HG03378 (cell line): Measurements from ENCODE around the gene CELF4.

Experiments used
- ATAC-seq: cut with Tn5 transposase; IDR thresholded peaks from one replicate; pipeline ENCODE4 v1.9.1; 2021; ENCODE audit warnings: mild to moderate bottlenecking, moderate library complexity; ENCODE audit not compliant: unreplicated experiment

The CELF4 gene

DNA sequence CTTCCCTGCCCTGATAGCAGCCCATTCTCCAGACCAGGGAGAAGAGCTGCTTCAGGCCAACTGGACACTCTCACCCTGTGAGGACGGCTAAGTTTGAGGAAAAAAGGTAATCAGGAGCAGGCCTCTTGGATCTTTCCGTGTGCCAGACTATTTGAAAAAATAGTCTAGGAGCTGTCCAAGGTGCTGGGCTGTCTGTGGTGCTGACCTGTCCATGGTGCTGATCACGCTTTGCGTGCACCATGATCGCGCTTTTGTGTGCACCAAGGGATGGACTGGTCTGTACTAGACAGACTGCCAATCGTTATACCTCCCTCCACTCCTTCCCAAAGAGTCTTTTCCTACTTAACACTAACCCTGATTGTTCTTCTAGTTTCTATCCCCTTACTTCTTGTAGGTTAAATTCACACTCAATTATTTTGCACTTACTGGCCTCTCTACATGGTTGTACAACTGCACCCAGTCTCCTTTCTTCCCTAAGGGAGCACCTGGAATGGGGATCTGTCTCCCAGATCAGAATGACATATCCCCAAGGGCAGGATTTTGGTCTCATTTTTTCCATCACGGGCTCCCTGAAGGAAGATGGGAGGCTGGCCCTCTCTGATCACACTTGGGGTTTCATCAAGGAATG lies 295.4 kb downstream of the CELF4 start:
- no peak for ATAC-seq

DNA sequence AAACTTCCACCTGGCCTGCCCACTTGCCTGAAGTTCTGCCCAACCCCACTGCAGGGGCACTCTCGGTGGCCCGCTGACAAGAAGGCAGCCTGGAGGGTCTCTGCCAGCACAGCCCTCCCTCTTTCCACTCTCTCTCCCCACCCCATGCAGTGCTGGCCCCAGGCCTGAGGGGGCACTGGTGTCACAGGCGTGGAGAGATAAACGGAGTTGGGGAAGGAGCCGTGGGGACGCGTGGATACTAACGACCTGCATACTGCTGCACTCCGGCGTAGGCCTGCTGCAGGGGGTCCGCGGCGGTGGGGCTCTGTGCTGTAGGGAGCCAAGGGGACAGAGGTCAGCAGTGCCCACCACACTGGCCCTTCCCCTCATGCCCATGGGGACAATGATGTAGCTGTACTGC lies 299.3 kb downstream of the CELF4 start:
- no peak for ATAC-seq

DNA sequence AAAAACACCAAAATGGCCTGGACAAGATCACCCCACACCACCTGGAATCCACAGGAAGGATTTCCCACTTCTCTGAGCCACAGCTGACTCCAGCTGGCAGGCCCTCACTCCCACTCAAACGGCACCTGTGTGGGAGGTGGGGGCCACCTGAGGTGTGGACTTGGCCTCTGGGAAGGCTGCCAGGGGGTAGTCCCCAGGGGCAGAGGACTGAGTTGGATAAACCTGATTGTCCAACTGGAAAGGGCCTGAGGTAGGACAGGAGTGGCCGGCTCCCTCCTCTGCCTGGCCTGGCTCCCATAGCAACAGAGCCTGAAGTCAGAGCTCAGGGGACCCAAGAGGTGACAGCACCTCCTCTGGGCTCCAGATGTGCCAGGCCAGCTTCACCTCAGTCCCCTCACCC lies 300.2 kb downstream of the CELF4 start:
- ATAC-seq, result no peak

DNA sequence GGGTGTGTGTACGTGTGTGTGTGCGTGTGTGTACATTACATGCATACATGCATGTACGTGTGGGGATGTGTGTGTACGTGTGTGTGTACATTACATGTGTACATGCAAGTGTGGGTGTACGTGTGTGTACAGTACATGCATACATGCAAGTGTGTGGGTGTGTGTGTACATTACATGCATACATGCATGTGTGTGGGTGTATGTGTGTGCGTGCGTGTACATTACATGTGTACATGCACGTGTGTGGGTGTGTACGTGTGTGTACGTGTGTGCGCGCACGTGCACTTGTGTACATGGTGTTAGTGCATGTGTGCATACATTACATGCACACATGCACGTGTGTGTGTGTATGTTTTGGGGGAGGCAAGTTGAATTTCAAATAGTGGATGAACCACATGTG lies 300.6 kb downstream of the CELF4 start:
- no peak for ATAC-seq

DNA sequence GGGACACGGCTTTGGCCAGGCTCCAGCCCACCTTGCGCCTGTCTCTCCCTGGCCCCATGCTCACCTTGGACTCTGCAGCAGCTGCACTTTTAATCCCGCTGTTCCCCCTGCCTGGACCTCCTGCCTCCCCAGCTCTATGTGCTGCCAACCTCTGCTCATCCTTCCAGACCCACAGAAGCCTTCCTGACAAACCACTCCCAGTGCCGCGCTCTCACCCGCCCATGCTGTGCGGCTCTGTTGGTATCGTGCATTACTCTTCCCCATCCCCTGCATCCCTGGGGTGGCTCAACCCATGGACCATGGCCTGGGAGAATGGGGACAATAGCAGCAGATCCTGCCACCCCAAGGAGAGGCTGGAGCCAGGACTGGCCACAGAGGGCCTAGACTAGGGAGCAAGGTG lies 303.6 kb downstream of the CELF4 start:
- ATAC-seq, result no peak

DNA sequence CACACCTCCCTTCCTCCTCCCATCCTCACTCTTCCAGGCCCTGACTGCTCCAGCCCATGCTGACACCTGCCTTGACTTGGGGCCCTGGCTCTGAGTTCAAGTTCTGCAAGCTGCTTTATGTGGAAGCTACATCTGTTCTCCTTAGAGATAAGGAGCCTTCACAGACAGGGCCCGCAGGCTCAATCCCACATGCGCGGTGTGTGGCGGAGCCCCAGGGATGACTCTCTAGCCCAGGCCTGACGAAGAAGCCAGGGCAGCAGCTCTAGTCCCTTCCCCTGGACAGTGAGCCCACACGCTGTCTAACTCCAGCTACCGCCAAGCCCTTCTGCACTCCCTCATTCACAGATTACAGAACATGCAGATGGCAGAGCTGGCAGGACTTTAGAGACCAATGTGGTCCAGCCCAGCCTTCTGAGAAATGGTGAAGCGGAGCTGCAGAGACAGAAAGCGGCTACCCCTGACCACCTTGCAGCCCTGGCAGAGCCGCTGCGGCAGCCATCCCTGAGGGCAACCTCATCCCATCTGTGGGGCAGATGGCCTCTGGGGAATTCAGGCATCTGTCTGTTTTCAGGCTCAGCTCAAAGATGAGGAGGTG lies 304.3 kb downstream of the CELF4 start:
- ATAC-seq, result no peak

DNA sequence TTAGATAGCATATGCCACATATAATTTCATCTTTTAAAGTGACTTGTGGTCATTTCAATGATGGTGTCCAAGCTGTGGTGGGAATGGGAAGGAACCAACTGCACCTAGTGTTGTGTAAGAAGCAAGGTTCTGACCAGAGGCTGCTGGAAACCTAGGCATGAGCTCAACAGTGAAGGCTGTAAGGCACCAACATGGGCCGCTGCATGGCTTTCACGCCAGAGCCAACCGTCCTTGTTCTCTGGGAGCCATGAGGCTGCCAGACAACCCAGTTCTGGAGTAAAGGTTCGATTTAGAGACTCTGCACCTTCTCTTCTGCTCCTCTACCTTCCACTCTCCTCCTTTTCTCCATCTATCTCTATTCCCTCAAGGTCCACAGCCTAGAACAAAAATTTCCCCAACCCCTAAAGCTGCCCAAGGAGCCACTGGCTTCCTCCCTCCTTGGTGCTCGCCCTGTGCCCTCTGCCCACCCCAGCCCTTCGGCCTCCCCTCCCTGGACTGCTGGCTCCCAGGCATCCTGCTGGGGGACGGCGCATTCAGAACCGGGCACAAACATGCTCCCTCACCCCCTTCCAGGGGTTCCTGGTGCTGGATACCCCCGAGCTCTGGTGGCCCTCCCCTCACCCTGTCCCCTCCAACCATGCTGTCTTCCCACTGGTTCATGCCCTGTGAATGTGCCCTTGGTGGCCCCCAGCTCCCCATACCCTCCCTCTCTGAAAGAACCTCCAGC lies 305.1 kb downstream of the CELF4 start:
- ATAC-seq, result no peak

DNA sequence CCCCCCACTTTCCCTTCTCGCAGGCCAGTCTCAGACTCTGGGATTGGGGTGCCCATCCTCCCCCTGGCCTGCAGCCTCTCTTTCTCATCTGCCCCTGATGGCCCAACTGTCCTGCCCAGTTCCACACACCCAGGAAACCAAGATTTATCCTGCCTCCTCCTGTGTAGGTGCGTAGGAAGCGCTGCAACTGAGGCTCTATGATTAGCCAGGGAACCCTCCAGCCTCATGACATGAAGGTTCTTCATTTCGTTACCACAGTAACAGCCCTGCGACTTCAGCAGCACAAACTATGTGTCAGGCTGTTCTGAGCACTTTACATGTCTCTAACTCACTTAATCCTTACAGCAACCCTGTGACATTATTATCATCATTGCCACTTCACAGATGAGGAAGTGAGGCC lies 305.9 kb downstream of the CELF4 start:
- no peak for ATAC-seq

DNA sequence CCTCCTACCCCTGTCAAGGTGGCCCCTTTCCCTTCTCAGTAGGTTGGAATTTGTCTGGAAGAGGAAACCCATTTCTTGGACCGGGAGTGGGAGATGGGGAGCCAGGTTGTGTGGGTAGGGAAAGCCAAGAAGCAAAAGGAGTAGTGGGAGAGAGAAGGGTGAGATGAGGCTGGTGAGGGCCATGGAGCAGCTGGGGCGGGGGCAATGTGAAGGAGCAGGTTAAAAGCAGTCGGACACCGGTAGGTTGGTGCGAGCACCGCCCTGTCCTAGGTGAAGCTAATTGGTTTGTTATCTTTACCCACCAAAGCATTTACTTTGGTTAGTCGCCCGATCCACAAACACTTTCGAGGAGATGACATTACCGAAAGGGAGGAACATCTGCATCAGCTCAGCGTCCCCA lies 306.8 kb downstream of the CELF4 start:
- no peak for ATAC-seq

DNA sequence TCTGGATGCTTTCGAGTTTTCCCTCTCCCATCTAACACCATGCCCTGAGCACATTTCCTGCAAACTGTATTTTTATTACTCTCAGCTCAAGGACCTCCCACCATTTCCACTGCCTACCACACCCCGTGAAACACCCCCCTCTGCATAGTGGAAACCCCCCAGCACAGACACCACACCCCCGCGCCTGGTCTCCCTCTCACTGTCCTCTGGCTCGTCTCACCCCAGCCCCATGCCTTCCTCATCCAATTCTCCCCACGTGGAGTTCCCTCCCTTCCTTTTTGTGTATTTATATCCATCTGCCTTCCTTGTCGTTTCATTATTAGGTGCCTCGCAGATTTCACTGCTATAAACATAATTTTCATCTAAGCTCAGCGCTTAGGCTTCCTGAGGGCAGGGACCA lies 307.5 kb downstream of the CELF4 start:
- ATAC-seq, result no peak

DNA sequence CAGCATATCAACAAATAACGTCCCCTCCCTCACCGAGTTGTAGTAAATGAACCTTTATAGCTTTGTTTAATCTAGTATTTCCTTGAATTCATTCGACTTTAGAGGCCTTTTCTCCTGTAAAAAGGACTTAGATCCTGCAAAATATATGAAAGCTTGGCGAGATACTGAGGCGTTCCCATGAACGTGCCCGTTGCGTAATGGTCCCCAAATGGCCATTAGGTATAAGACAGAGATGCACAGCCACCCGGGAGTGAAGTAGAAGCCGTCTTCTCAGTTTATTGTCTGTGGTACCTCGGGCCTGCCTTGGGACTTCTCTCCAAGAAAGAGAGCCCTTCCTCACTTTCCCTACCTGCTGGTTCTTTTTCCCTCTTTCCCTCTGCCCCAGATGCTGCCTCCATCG lies 310.6 kb downstream of the CELF4 start:
- ATAC-seq, result no peak

DNA sequence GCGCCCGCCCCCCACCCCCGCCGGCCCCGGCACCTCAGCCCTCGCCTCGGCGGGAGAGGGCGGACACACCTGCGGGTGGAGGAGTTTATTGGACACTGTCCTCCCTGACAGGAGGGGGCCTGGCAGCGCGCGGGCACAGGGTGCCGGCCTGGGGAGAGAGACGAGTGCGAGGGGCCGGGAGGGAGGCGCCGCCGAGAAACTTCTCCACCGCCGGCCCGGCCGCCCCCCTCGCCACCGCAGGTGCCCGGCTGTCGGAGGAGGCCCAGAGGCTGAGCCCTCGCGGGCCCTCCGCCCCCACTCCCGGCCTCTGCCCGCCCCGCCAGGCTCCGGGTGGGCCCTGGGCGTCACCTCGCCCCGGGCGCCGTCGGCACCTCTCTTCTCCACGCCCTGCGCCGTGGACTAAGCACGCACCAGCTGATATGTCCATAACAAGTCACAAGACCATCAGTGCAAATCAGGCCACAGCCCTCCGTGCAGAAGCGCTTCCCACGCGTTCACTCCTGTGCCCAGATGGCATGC lies 311.3 kb downstream of the CELF4 start:
- no peak for ATAC-seq

DNA sequence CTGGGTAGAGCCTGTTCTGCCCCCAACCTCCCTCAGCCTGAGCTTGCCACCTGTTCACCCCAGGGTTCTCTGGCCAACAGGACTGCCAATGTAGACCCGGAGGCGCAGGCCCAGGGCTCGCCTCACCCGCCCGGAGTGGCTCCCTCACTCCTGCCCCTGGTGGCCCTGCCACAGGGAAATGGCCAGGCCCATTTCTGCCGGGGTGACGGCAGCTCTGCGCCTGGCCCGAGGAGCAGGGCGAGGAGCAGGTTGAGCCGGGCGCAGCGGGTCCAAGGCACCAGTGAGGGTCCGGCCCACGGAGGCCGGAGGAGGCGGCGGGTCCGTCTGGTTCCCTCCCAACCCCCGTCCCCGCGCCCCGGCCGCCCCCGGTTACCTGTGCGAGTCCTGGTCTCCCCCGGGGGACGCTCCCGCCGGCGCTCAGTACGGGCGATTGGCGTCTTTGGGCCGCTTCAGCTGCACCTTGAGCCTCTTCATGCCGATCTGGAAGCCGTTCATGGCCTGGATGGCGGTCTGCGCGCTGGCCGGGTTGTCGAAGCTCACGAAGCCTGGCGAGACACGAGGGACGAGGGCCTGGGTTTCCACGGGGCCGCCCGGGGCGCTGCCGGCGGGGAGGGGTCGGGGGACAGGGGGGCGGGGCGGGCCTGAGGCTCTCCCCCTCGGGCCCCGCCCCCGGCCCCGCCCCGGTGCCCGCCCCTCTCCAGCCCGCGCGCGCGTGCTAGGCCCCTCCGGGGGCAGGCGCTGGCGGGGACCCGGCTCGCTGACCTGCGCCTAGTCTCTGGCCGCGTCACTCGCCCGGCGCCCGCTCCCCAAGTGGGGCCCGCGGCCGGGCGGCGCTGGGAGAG lies 312.0 kb downstream of the CELF4 start:
- no peak for ATAC-seq

DNA sequence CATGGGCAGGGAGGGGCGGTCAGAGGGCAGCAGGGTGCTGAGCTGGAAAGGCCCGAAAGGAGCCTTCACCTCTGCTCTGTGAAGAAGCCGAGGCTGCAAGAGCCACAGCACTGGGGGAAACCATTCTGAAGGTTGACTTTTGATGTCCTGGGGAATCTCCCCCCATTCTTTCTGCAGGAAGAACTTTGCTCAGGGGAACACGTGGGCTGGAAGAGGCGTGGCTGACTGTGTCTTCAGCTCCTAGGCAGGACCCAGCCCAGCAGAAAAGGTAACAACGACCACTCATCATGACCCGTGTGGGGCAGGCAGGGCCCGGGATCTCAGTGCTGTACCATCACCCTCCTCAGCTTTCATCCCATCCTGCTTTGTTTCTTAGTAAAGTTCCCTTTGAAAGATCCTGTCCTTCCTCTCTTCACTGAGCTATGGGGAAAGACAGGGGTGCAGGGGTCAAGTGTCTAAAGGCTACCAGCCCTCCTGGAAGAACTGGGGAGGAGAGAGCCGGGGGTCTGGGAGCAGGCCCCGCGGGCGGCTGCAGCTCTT lies 312.7 kb downstream of the CELF4 start:
- no peak for ATAC-seq

DNA sequence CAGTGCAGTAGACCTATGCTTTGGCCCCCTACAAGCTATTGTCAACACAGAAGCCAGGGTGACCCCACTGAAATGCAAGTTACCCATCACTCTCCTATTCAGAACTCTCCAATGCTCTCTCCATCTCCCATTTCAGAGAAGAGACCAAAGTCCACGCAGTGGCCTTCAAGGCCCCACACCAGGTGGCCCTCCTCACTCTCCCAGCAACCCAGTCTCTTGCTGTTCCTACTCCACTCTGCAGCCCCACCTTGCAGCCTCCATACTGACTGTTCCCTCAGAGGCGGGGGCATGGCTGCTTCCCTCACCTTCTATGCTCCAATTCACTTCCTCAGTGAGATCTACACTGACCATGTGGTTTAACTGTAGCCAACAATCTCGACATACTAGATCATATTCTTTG lies 313.3 kb downstream of the CELF4 start:
- ATAC-seq, result no peak

DNA sequence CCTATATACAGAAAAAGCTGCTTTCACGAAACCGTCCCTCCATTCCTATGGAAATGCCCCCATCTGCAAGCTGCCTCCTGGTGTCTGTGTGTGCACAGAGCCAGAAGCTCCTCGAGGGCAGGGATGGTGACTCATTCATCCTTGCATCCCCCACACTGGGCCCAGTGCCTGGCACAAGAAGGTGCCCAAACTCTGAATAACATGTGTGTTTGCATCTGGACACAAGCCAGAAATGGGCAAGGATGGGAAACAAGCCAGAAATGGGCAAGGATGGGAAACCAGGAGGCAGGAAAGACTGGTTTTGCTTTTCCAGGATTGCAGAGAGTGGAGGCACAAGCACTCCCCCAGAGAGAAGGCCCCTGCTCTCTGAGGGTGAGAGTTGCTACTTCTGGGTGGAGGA lies 313.9 kb downstream of the CELF4 start:
- ATAC-seq, result no peak

DNA sequence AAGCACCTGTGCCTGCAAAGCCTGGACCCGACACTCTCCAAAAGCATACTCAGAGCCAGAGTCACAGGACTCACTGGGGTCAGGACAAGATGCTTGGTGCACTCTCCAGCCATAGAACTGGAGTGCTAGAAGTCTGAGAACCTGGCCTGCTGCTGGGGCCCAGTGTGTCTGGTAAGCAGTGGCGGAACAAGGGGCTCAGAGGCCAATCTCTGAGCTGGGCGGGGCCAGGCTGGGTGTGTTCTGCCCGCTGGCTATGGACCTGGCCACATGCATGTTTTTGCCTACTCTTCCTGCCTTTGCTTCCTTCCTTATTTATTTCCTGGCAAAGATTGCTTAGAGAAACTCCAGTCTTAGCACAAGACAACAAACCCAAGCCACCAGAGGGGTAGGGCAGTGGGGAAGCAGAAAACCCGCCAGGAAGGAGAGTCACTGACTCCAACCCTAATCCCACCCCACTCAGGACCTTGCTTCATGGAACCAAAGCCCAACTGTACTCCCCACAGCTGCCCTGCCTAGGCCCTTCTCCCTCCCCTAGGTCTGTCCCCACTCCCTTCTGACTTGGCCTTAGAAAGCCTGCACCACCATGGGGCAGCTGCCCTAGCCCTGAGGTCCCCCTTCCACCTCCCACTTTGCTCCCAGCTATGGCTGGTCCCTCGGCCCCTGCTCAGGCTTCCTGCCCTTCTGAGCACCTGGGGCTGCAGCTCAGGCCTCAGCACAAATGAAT lies 315.5 kb downstream of the CELF4 start:
- ATAC-seq, result no peak

DNA sequence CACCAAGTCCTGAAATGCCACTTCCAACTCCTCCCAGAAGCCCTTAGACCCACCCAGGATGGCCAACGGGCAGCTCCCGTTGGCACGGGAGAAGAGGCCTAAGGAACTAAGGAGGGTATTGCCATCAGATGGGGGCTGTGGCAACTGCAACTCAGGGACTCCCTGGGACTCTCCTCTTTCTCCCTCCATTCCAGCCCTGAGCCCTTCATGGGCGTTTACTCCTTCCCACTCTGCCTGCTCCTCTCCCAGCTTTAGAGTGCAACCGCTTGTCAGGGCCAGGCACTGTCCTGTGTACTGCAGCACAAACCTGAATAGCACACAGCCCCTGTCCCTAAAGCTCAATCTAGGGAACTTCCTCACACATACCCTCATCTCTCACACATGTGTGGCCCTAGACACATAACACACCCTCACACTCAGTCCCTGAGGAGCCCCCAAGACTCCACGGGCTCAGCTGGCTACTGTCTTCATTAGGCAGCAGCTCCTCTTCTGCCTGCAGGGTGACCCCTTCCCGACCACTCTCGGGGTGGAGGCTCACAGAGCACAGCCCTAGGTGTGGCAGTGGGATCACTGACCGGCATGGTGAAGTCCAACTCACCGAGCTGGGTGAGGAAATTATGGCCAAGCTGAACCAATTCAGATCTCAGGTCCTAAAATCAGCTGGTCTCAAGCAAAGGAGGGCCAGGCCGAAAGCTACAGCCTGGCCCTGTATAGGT lies 316.3 kb downstream of the CELF4 start:
- ATAC-seq, result no peak

DNA sequence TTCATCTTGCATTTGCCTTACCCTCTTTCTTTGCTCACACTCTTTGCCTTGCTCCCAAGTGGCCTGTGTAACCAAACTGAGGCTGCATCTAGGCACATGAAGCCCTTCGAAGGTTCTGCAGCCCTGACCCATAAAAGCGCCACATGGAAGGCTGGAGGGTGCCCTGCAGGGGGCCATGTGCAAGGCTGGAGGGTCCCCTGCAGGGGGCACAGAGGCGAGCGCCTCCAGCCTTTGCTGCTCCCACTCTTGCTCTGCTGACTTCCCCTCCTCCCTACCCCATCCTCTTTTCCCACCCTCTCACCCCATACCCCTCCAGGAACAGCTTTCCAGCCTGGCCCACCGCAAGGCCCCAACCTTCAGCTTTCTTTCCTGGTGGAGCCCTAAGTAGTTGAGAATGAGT lies 317.3 kb downstream of the CELF4 start:
- ATAC-seq, result no peak
